HK-2 (cell line): ENCODE results near the gene GNAL.
"Not testable (repeated sequence)": the region's sequence is repeated elsewhere in the genome, so short reads cannot be mapped to it uniquely, and the experiment has no call there.

Source experiments
- DNase-seq: peaks from one replicate; pipeline ENCODE4 v3.0.0-alpha.2; 2018; ENCODE audit not compliant: unreplicated experiment

Gene GNAL

GRCh38 chr18:11849279-11849678, 160.2 kb downstream of the GNAL start:
- DNase-seq: no peak

GRCh38 chr18:11849841-11850634, 161.0 kb downstream of the GNAL start:
- DNase-seq: peak; percentile 68

- no peak for DNase-seq
Observed at GRCh38 chr18:11850821-11851145, 161.7 kb downstream of the GNAL start.

DNA sequence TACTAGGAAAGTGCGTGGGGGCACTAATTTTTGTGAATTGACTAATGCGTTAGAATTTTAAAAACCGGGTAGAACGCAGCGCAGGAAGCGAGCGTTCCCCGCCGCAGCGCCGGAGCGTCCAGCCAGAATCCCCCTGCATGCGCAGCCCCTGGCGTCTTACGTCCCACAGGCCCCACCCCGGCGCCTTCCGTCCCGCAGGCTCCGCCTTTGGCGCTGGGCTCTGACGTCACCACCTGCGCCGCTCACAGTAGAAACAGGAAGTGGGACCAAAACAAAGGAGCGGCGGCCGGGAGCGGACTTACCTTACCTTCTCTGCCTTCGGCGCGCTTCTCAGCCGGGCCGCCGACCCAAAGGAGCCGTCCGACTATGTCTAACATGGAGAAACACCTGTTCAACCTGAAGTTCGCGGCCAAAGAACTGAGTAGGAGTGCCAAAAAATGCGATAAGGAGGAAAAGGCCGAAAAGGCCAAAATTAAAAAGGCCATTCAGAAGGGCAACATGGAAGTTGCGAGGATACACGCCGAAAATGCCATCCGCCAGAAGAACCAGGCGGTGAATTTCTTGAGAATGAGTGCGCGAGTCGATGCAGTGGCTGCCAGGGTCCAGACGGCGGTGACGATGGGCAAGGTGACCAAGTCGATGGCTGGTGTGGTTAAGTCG, 162.2 kb downstream of the GNAL start, which contains the start of gene CHMP1B:
Gene CHMP1B, plus strand, starts transcription at position 268 of the 660 bp plus-strand sequence. Its CDS starts 99 bp downstream, at position 367.
- DNase-seq: peak; percentile 90

DNA sequence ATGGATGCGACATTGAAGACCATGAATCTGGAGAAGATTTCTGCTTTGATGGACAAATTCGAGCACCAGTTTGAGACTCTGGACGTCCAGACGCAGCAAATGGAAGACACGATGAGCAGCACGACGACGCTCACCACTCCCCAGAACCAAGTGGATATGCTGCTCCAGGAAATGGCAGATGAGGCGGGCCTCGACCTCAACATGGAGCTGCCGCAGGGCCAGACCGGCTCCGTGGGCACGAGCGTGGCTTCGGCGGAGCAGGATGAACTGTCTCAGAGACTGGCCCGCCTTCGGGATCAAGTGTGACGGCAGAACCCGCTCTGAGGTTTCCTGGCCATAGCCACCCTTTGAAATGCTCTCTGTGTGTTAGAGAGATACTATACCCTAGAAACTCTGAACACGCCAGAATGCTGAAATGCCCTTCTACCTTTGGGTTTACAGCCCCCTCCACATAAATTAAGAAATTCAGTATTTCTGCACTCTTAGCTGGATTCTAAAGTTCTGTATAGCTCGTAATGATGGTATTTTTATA, 162.8 kb downstream of the GNAL start:
- peak; percentile 44 for DNase-seq

GRCh38 chr18:11854554-11854953, 165.5 kb downstream of the GNAL start:
- DNase-seq: not testable (repeated sequence)

DNA sequence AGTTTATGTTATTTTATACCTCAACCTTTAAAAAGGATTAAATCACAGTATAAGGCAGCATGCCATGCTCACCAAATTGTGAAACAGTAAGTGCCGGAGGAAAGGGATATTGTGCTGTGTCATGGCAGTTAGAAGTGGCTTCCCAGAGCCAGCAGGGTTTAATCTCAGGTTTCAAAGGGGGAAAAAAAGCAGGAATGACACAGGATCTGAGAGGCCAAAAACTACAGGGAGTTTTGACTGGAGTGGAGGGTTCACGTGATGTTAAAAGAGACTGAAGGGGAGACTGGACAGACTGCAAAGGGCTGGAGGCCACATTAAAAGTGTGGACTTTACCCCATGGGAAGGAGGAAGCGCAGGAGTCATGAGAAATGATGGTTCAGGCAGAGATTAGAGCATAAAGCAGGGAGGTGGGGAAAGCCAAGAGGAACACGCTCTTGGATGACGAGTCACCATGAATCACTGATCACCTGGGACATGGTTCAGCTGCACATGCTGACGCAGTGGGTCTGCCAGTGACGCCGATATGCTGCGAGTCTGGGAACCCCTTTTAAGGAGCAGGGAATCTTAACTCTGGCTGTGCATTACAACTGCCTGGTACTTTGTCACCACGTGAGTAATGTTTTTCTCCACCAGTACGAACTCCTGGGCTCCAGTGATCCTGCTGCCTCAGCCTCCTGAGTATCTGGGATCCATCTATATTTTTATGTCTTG, 168.3 kb downstream of the GNAL start:
- DNase-seq: peak; percentile 82

- DNase-seq: no peak
Observed at GRCh38 chr18:11859282-11859830, 170.3 kb downstream of the GNAL start.

DNA sequence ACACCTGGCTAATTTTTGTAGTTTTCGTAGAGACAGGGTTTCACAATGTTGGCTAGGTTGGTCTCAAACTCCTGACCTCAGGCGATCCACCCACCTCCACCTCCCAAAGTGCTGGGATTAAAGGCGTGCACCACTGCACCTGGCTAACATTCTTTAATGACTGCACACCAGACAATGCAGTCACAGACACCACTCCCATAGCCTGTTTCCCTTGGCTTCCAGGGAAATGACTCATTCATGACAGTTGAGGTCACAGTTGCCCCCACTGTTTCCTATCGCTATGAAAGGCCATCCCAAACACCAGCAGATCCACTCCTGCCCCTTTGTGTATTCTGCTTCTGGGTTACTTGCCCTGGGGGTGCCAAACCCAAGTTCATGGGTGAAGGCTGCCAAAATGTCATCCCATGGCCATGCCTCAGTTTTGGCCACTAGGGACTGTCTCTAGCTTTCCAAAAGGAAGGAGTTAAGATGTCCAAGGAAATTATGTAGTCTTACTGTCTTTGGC, 170.9 kb downstream of the GNAL start:
- peak; percentile 60 for DNase-seq

DNA sequence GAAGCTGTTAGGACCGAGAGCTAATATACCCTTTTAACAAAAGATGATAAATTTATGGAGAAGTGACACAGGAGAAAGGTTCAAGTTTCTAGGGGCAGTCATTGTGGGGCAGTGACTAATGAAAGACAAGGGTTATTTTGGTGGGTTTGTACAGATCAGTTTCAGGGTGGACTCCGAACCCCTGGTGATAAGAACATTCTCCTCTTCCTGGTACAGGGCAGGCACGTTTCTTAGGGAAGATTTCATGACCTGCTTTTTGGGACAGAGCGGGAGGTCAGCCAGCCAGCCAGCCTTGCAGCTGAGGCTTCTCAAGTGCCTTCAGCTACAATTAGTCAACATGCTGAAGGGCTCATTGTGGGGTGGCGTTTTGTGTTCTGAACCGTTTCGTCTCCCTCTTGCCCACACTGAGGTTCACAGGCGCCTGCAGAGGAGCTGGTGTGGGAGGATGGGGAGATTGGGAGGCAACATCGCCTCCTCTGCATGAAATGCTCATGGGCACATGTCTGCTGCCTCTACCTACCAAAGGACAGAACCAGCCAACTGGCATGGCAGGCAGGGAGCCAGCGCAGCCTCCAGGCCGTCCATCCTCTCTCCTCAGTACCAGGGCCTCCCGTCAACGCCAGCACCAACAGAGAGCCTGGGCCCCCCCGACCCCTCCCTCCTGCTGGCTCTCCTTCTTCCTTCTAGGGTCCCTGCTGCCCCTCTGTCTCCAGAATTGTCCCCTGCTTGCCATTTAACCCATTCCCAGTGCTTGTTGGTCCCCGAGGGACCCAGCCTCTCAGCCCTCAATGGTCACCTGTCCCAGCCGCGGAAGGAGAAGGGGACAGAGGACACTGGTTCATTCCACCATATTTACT, 171.8 kb downstream of the GNAL start:
- no peak for DNase-seq

DNA sequence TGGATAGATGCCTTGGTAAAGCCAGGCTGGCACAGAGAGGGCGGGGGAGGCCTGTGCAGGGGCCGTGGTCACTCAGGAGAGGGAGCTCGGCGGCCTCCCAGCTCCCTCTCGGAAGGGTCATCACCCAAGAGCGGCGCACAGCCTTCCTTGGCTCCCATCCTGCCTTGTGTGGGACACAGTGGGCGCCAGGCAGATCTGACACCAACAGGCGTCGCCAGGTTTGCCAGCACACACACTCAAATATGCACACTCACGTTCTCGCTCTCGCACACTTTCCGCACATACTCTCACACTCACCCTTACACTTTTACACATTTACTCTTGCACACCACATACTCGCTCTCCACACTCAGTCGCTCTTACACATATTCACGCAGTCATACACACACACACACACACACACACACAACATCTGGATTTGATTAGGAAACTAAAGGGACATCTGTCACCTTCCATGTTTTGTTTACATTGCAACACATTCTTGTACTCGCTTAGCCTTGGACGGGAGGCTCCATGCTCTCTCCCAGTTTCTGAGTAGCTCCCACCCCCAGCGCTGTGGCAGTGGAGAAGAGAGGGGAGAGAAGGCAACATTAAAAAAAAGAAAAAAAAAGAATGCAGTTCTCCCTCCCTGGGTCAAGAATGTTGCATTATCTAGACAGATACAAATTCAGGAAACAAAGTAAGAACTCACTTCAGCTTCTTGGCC, 172.7 kb downstream of the GNAL start:
- no peak for DNase-seq

GRCh38 chr18:11862468-11863137, 173.5 kb downstream of the GNAL start:
- no peak for DNase-seq

- DNase-seq: no peak
Observed at GRCh38 chr18:11864471-11864870, 175.4 kb downstream of the GNAL start.

- no peak for DNase-seq
Observed at GRCh38 chr18:11865071-11865470, 176.0 kb downstream of the GNAL start.

DNA sequence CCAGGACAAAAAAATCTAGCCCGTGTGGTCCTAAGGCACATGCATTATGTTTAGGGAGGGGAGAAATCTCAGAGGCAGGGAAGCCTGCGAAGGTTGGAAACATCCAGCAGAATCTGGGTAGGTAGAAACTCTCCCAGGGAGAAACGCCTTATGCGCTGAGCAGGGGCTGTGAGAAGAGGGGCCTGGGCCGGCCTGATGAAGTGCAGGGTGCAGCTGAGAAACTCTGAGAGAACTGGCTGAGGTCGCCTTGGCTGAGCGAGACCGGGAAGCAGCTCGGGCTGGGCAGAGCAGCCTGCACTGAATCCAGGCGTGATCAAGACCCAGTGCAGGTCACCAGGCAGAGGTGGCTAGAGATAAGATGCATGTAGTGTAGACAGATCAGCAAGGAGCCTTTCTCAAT, 177.3 kb downstream of the GNAL start:
- no peak for DNase-seq

DNA sequence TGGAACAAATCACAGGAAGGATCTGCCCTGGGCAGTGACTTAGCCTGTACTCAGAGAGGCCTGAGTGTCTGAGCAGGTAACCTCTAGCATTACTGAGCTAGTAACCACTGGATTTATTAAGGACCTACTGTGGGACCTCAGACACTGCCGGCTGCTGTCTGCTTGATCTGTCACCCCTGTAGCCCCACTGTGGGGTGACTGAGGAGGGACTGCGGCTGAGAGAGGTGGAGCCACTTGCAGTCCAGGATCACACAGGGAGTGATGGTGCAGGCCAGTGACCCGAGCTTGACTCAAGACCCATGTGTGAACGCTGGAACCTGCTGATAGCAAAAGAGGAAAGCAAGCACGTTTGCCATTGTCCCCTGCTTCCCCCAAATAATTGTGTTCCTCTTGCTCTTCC, 177.7 kb downstream of the GNAL start:
- DNase-seq: no peak

GRCh38 chr18:11868230-11868629, 179.2 kb downstream of the GNAL start:
- no peak for DNase-seq

DNA sequence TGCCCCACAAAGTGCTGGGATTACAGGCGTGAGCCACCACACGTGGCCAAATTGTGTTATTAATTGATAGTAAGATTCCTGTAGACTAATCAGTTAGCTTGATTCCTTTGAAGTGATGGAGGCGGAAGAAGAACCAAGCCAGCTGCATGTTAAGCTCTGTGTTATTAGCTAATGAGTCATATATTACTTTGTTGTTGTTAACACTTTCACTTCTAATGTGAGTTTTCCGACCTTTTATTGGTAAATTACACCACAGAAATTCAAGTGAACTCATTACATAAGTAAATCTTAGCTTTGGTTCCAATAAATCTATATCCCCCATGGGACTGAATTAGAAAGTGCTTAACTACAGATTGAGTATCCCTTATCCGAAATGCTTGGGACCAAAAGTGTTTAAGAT, 182.4 kb downstream of the GNAL start:
- no peak for DNase-seq

DNA sequence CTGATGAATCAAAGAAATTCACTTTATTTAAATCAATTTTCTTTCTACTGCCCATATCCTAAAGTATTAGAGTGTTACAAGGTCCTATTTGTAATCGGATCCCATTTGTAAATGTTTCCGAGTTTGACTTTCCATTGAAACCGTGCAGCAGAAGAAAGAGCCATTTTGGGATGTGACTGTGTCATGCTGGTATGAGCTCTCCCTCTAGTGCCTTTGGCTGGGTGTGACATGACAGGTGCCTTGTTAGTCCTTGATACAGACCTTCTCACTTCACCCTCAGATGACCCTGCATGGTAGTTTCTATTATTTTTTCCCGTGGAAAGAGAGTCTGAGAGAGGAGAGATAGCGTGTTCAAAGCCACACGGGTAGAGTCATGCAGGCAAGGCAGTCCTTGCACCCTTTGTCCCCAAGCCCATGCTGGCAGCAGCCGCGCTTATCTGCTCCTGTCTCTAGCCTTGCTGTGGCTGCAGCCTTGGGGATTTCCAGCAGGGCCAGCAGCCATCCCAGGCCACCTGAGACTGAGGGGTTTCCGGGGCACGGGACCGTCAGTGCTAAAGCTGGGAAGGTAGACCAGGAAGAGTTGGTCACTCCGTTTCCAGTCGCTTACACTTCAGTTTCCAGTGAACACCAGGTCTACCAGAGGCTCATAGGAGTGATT, 183.5 kb downstream of the GNAL start:
- no peak for DNase-seq
